ENCODE data around the gene ZIC2.

Gene ZIC2

DNA sequence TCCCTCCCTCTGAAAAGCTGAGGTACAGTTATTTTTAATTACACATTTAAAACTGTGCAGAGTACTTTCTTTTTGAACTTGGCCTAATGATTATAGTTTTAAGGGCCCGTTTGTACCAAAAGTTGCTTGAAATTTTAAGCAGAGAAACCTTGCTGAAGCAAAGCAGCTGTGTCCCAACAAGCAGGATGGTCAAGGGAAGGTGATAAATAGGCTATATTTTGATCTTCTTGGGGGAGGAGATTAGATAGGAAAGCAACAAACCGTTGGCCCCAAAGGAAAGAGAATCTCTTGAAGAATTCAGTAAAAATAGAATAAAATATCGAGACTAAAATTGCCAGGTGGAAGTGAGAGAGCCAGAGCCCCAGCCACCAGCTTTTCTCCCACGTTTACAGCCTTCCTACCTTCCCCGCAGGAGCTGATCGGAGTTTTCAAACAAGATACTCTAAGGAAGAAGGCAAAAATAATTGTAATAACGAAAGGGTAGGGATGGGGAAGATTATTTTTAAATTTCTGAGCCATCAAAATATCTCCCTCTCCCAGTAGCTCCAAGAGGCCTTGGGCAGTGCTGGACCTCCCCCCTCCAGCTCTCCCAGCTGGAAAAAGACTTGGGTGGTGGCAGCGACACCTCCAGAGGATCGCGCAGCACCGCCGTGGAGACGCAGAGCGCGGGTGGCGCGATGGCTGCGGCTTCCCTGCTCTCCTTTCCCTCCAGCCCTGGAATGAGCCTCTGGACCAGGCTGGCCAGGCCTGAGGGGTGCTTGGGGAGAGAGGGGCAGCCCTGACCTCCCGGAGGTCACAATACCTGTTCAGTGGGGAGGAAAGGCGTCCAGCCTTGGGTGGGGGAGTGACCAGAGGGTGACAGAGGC is 5.8 kb downstream of the ZIC2 start:
- no peak for DNase-seq

DNA sequence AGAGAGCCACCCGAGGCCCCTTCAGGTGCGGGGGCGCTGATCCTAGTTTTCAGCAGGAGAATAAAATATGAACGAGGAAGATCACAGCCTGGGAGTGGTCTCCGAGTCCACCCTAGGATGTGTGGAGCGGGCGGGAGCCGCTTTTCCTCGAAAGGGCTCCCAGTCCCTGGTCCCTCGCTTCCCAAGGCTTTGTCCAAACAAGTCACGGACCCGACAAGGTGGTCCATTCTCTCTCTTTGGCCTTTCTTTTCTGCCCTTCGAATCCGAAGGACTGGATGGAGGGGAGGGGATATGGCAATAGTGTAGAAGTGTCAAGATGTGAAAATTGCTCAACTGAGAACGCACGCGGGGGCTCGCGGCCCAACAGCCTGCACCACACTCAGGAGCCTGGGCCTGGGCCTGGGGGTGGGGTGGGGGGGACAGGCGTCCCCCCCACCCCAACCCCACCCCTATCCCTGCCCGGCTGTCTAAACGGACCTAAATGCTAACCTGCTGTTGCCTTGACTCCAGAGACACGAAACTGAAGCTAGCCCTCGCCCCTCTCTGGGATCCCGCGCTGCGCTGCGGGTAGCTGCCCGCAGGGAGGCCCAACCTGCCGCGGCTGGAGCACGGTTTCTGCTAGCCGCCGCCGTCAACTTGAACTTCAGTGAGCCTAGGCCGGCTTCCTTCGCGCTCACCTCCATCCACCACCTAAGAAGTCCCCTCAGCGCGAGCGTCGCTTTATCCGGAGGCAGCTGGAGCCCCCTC is 7.1 kb downstream of the ZIC2 start:
- DNase-seq: no peak

DNA sequence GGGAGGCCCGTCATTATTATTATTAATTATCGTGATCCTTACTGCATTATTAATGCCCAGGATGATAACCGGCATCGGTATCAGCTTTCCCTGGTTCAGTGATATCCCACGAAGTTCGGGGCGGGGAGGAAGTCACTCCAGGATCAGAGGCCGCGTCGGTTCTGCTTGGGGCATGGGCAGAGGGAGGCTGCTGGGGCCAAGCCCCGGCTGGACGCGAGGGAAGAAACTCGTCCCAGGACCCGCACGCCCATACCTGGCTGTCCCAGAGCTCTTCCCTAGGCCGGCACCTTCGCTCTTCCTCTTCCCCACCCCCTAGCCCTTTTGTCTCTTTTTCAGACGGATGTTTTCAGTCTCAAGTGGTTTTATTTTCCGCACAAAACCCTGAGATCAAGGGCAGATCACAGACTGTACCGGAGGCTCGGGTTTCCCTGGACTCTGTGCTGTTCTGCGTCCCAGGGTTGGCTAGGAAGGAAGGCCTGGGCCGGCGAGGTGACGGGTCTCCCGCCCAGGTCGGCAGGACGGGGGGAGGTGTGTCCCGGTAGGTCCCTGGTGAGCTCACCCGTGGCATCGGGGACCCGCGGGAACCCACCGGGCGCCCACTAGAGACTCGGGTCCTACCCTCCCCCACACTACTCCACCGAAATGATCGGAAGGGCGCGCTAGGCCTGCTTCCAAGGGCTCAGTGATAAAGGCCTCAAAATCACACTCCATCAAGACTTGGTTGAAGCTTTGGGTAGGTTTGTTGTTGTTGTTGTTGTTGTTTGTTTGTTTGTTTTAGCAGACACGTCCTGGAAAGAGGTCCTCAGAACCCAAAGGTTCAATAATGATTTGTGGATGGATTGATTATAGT is 7.9 kb downstream of the ZIC2 start:
- no peak for DNase-seq

DNA sequence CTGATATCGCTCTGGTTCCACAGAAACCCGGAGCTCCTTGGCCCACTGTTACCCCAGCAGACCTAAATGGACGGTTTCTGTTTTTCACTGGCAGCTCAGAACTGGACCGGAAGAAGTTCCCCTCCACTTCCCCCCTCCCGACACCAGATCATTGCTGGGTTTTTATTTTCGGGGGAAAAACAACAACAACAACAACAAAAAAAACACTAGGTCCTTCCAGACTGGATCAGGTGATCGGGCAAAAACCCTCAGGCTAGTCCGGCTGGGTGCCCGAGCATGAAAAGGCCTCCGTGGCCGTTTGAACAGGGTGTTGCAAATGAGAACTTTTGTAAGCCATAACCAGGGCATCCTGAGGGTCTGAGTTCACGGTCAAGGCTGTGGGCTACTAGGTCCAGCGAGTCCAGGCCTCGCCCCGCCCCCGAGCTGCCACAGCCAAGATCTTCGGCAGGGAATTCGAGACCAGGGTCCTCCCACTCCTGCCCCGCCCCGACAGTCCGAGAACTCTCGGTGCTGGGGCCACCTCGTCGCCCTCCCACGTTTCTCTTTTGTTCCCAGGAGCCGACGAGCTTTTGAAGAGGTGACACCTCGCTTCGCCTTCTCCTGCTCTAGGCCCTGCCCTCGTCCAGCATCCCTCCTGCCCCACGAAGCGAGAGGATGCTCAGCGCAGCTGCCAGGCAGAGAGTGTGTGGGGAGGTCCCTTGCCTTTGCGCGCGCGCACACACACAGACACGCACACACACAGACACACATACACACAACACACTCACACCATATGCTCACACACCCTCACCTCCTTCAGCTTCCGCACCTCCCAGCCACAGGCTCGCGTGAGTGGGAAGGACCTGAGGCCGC is 8.8 kb downstream of the ZIC2 start:
- DNase-seq: no peak

DNA sequence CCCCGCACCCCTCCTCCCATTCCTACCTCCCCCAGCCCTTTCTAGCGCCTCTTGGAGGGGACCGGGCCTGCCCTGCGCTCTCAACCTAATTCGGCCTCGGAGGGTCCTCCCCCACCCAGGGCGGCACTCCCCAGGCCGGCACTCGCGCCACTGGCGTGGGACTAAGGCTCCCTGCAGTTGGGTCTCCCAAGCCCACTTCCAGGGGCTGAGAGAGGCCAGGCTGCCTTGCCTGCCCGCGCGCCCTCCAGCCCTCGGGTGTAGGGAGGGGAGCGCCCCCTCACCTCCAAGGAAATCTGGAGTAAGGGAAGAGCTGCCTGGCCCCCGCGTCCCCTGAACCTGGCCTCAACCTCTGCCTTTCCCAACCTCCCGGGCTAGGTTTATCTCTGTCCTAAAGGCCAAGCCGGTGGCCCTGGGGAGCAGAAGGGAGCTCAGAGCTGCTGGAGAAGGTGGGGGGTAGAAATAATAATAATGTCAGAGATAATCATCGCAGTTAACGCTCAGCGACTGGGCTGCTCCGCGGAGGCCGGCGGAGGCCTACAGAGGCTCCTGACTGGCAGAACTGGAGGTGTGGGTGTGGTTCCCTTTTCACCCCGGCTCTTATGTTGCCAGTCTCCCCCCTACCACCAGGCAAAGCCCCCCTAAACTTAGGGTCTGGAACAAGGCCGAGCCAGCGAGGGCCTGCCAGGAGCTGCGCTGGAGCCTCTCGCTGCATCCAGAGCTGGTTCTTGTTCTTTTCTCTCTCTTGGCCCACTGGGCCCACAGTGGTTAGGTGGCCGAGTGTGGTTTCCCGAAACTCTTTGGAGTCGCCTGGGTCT is 9.6 kb downstream of the ZIC2 start:
- no peak for DNase-seq

DNA sequence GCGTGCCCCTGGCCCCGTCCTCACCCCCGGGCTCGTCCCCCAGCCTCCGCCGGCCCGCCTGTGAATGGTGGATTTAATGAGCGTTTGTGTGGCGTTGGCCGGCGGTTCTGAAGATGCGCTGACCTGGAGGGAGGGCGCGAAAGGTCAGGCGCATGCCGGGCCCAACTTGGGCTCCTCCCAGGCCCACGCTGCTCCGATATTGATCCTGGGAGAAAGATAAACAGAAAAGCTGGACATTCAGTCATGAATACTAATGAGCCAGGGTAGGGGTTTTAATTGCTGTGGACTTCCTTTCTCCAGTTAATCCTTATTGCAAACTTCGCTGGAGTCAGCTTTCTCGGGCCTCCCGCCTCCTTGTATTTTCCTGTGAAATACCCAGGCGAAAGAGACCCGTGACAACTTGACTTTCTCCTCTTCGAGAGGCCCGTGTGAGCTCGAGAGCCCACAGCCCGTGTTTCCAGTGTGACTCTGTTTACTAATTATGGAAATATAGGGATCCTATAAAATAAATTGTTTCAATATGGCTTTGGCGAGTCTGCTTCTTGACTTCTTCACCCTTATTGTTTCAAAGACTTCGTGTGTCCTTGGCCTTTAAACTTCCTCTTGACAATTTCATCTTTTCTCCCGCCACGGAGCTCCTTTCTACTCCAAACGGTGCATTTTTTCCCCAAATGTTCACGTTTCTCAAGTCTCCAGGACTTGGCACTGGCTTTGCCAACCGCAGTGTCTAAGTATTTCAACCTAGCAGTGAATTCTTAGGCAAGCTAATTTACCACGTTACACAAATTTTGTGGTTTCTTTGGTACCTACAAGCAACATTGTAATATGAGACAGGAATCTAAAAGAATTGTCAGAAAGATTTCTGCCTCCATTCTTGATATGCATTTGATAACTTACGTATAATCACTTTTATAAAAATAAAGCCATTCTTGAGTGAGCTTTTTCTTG is 10.5 kb downstream of the ZIC2 start:
- no peak for DNase-seq

DNA sequence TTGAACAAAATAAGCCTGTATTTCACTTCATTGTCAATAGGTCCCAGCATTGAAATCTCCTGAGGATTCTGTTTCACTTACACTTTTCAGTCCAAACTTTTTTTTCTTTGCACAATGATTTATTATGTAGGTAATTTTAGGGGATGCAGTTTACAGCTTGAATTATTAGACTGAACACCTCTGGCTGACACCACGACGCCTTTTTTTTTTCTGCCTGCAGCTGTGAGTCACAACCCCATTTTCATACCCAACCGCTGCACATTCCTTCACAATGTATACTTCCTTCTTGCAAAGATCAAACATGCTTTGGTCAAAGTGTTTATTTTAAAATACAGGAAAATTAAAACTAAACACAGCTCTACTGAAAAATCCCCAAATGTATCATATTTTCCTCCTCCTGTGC is 11.4 kb downstream of the ZIC2 start:
- DNase-seq: no peak

DNA sequence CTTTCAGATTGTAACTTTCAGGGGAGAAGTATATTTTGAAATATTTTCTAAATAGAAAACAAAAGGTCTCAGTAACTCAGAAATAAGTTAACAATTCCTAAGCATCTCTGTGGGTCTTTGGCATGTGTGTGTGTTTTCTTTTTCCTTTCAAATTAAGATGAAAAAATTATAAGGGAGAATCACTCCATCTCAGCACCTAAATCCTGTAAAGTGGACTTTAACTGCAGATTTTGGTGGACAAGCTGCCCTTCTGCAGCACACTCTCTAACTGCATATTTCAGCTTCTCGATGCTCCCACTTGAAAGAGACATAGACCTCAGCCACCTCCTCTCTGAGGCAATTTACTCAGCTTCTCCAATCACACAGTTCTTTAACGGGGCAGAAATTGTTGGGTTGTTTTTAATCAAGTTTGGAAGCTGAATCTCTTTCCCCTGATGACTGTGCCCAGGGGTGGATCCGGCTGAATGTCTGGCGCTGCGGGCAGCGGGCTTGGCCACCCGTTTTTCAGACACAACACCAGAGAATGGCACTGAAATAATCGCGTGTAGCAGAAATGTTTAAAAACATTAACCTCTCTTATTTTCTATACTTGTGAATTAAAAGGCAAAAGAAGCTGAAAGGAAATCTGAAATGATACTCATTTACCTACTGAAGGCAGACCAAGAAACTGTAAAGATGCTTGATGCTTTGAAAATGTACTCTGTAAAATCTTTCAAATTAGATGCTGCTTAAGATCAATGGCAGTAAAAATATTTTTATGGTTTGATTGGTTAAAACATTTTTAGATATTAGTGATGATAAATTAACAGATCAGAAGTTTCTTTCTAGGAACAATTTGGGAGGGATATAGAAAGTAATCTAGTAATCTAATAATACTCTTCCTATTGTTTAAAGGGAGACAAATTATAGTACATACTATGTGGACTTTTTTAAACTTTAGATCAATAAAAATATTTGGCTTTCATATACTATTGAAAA is 12.4 kb downstream of the ZIC2 start:
- DNase-seq: no peak

DNA sequence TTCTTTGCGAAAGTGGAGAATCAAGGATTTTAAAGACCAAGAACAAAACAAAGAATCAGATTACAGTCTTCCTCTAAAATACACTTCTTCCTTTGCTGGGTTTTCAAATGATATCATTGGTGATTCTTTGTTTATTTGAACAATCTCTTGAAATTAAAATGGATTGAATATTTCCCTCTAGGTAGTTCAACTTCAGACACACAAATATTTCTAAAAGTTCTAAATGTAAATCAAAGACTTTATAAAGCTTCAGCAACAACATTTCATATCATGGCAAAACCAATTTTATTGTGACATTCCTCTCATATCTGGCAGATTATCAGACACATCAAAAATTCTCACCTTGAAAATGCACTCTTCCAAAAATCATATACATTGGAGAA is 13.0 kb downstream of the ZIC2 start:
- DNase-seq: no peak

DNA sequence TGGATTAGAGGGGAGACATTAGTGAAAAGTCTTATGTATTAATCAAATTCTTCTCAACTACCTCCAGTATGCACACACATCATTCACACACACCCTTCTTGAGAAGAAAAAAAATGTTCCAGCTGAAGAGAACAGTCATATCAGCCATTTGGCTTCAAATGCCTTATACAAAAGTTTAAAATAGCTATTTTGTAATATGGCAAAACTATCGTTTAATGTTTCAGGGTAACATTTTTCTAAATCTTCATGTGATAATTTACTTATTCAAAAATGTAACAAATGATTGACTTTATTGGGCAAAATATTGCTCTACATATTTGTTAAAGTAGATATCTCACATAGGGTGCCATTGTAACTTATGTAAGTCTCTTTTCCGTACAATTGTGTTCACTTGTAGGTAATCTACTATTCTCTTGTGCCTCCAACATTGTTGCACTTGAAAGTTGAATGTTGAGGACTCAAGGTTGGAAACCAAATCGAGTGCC is 13.6 kb downstream of the ZIC2 start:
- DNase-seq: no peak

DNA sequence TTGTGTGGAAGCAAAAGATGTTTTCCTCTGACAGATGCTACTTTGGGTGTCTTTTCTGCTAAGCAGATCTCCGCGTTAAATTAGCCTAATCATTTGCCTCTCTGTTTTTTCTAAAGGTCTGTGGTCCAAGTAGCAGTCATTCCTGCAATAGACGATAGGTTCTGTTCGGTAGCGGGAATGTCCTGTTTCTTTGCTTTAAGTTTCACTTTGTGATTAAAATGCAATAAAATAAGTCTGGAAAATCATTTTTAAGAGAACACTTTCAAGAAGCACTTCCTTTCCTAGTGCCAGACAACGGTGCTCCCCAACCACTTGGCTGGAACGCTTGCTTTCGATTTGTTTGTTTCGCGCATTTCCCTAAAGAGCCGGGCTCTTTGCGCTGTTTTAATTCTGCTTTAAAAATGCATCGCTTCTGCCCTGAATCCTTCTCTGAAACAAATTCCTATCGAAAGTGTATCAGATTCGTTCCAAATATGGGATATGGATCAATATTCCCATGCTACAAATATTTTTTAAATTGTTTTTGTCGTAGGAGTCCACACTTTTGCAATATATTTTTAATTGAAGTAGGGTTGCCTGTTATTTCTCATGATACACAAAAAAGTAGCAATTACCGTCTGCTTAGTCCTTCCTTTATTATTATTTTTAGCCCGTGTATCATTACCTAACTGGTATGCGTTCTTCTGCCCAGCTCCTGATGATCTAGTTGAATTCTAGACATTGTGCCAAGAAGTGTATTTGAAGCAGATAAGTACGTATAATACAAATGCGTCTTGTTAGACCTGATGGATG is 14.2 kb downstream of the ZIC2 start:
- DNase-seq: no peak

DNA sequence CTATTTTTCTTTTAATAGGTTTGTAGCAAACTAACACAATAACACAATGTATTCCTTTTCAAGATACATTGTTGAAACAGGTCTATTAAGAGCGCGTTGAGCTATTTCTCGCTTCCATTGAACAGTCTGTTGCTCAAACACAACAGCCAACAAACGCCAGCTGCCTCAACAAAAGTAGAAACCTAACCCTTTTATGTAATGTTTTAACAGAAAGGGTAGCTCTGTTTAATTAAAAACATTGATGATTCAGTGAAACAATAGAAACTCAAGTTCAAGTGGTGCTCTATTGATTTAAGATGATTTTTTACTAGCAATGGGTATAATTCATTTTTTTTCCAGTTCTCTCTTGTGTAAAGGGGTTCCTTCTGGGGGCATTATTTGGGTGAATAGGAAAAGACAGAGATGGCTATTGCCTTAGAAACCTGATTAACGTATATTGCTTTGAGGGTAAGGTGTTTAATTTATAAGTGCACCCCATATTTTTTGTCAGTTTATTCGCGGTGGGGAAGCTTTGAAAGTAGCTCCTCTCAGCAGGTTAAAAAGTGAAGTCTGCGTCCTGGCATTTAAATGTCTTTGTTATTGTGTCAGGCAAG is 14.9 kb downstream of the ZIC2 start:
- DNase-seq: no peak

DNA sequence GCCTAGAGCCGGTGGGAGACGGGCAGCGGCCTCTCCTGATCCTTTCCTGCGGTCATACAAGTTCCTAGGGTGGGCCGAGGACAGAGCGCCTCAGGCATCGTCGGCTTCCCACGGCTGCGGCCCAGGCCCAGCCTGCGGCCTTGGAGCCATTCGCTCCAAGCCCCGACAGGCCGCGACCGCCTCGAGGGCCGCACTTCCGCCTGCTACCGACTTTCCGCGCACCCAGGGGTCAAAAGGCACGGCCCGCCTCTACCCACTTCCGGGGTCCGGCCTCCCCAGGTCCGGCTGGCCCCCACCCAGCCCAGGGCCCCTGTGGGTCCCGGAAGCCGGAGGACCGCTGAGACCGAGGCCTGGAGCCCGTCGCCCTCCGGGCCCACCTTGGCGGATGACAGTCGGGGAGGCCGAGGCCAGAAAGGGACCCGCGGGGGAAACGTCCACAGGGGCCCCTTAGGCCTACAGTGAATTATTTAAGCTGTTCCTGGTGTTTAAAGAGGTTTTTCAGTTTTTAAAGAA is 16.2 kb downstream of the ZIC2 start:
- no peak for DNase-seq

DNA sequence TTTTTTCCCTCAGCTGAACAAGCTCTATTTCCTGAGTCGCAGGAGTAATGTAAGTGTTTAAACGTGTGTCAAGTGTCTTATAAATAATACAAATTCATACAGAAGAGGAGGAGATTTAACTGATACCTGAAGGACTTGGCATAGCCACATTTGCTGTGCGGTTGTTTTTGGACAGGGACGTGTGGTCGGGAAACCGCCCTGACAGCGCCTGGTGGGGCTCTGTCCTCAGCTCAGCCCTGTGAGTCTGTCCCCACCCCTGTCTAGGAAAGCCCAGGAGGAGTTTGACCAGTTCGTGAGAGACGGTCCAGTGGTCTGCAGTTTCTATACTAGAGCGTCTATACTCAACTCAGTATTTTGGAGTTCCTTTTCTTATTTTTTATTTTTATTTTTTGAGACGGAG is 16.7 kb downstream of the ZIC2 start:
- DNase-seq: no peak

DNA sequence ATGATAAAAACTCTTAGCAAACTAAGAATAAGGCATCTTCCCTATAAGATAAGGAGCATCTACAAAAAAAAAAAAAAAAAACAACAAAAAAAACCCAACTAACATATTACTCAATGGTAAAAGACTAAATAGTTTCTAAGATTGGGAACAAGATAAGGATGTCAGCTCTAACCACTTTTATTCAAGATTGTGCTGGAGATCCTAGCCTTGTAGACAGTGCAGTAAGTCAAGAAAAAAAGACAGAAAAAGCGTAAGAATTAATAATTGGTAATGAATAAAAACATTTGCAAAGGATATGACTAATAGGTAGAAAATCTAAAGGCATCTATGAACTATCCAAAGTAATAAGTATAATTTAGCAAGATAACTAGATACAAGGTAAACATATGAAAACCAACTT is 33.0 kb downstream of the ZIC2 start:
- no peak for DNase-seq

DNA sequence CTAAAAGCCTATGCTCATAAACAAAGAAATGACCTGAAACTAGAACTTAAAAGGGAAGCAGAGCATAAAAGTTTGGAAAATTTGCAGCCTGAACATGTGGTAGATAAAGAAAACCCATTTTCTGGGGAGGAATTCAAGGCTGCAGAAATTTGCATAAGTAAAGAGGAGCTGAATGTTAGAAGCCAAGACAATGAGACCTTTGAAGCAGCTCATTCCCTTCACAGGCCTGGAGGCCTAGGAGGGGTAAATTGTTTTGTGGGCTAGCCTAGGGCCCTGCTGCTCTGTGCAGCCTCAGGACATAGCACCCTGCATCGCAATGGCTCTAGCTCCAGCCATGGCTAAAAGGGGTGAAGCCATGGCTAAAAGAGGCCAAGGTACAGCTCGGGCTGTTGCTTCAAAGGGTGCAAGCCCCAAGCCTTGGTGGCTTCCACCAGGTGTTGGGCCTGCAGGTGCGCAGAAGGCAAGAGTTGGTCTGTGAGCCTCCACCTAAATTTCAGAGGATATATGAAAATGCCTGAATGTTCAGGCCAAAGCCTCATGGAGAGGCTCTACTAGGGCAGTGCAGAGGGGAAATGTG is 38.3 kb downstream of the ZIC2 start:
- no peak for DNase-seq

DNA sequence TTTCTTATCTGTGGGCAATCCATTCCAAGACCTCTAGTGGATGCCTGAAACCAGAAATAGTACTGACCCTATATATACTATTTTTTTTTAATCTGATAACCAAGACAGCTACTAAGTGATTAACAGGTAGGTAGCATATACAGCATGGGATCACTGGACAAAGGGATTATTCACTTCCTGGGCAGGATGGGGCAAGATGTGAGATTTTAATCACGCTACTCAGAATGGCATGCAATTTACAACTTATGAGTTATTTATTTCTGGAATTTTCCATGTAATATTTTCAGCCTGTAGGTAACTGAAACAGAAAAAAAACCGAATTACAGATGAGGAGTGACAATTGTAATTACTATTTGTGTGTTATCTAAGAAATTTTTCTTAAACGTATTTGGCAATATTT is 41.2 kb downstream of the ZIC2 start:
- DNase-seq: no peak
